K562 (cell line): ENCODE data around the gene HAT1. TPM values are rescaled to one million over a fixed set of nuclear protein-coding genes. Genes with fewer than 3 reads are reported as not detected.
"Not testable (repeated sequence)": the region's sequence is repeated elsewhere in the genome, so short reads cannot be mapped to it uniquely, and the experiment has no call there.

Source experiments
- ATAC-seq: fragments of 200-7000 bp; cut with Tn5 transposase; 3 replicates; pipeline ENCODE4 v1.9.1; 2020; ENCODE audit warnings: moderate library complexity
- BruUV-seq: library from RNA; stranded (reverse); fragments of 400-500 nt; replicated peaks from 2 replicates; lab custom pipeline; 2021; lab: Mats Ljungman, UMichigan
- CTCF ChIA-PET: fragments of 300-600 bp; formaldehyde crosslinking; extraction: SDS; loops from one replicate; lab custom pipeline; 2021; ENCODE audit warnings: low intra/inter-chr PET ratio; lab: Yijun Ruan, JAX
- POLR2A ChIA-PET: fragments of 300-600, 350-650 bp; sonication (Branson Sonifier 250); formaldehyde crosslinking; extraction: SDS; loops from one replicate; lab custom pipeline; 2021; ENCODE audit warnings: antibody characterized with exemption, inconsistent platforms; lab: Yijun Ruan, JAX
- DNase-seq, 4 experiments: peaks; one replicate each; pipeline versions ENCODE4 v3.0.0 to v3.0.0-alpha.2; 2011 to 2018; ENCODE audit warnings: low spot score in 3 of 4, mixed read lengths in 3 of 4; ENCODE audit errors: extremely low read depth in 1 of 4
- FAIRE-seq: peaks from 2 replicates; lab custom pipeline; 2011; peaks lifted over from hg19 to GRCh38; lab: Jason Lieb, UNC
- H2AFZ ChIP-seq: 2 replicates; pipeline ENCODE4 v1.6.0; 2011; ENCODE audit warnings: low read depth, low read length, control low read depth, inconsistent platforms
- H3K27ac ChIP-seq: fragments of 200-600 bp; 3 replicates; pipeline ENCODE4 v1.8.0; 2011; ENCODE audit warnings: low read depth, mild to moderate bottlenecking, control low read depth, inconsistent platforms, low read length, moderate library complexity, mixed read lengths; ENCODE audit errors: extremely low read depth
- H3K27me3 ChIP-seq, 2 experiments: fragments of 300-600 bp in 1 of 2; 2 replicates in 1 of 2; 3 replicates in 1 of 2; pipeline versions ENCODE4 v1.6.0 to v1.8.0; 2011; ENCODE audit warnings: inconsistent platforms in 2 of 2, low read length in 2 of 2, mild to moderate bottlenecking in 1 of 2, mixed read lengths in 1 of 2, moderate library complexity in 1 of 2; ENCODE audit not compliant: control insufficient read depth in 2 of 2, insufficient read depth in 2 of 2
- H3K36me3 ChIP-seq: fragments of 300-600 bp; 3 replicates; pipeline ENCODE4 v1.8.0; 2011; ENCODE audit warnings: mild to moderate bottlenecking, low read length, inconsistent platforms; ENCODE audit not compliant: control insufficient read depth, insufficient read depth
- H3K4me1 ChIP-seq, 2 experiments: fragments of 200-600 bp in 1 of 2; replicated peaks in 1 of 2; 2 replicates in 1 of 2; 3 replicates in 1 of 2; pipeline versions ENCODE4 v1.5.1 to v1.8.0; 2011; ENCODE audit warnings: inconsistent platforms in 2 of 2, low read length in 2 of 2, mild to moderate bottlenecking in 1 of 2, mixed read lengths in 1 of 2, moderate library complexity in 1 of 2; ENCODE audit not compliant: control insufficient read depth in 2 of 2, insufficient read depth in 2 of 2
- H3K4me2 ChIP-seq: 2 replicates; pipeline ENCODE4 v1.6.1; 2011; ENCODE audit warnings: low read length, control low read depth, inconsistent platforms, mixed read lengths; ENCODE audit not compliant: insufficient read depth
- H3K4me3 ChIP-seq: fragments of 200-600 bp; sonication (generic), shearing (Covaris generic); 2 replicates; pipeline ENCODE4 v1.5.1; 2016; ENCODE audit warnings: control low read depth, inconsistent platforms
- H3K79me2 ChIP-seq: fragments of 200-600 bp; 3 replicates; pipeline ENCODE4 v1.8.0; 2011; ENCODE audit warnings: low read length, inconsistent platforms; ENCODE audit not compliant: control insufficient read depth, insufficient read depth
- H3K9ac ChIP-seq, 2 experiments: 2 replicates each; pipeline versions ENCODE4 v1.6.0 to v1.6.1; 2011; ENCODE audit warnings: low read depth in 2 of 2, low read length in 2 of 2, control low read depth in 1 of 2, inconsistent platforms in 1 of 2, mild to moderate bottlenecking in 1 of 2, mixed read lengths in 1 of 2; ENCODE audit not compliant: insufficient read depth in 1 of 2
- H3K9me1 ChIP-seq: one replicate; pipeline ENCODE4 v1.6.0; 2011; ENCODE audit warnings: inconsistent platforms, mild to moderate bottlenecking, low read length, moderate library complexity; ENCODE audit not compliant: control insufficient read depth, insufficient read depth
- H3K9me3 ChIP-seq: replicated peaks from 2 replicates; pipeline ENCODE4 v1.5.1; 2011; ENCODE audit warnings: low read depth, low read length, inconsistent platforms; ENCODE audit not compliant: control insufficient read depth, insufficient read depth
- H4K20me1 ChIP-seq: replicated peaks from 2 replicates; pipeline ENCODE4 v1.6.1; 2011; ENCODE audit warnings: low read length, inconsistent platforms, mixed read lengths; ENCODE audit not compliant: control insufficient read depth, insufficient read depth
- BCOR ChIP-seq: fragments of 450-650 bp; IDR thresholded peaks from 2 replicates; pipeline ENCODE4 v1.6.1; 2016
- ELF4 ChIP-seq: fragments of 450-650 bp; formaldehyde crosslinking; IDR thresholded peaks from 2 replicates; pipeline ENCODE4 v1.4.0; 2022; ENCODE audit warnings: missing genetic modification characterization
- SIX5 ChIP-seq, 2 experiments: IDR thresholded peaks; 2 replicates each; pipeline ENCODE4 v1.6.1; 2011; ENCODE audit warnings: low read length in 2 of 2, borderline replicate concordance in 1 of 2, low read depth in 1 of 2, mild to moderate bottlenecking in 1 of 2, moderate library complexity in 1 of 2; ENCODE audit not compliant: insufficient read depth in 1 of 2
- ZNF121 ChIP-seq: sonication (generic); formaldehyde crosslinking; conservative IDR thresholded peaks from 2 replicates; pipeline ENCODE4 v1.8.0; 2022; ENCODE audit warnings: missing genetic modification reagents
- WGBS: fragments of 100-300 bp; shearing (Covaris generic); methylation state at CpG from one replicate; pipeline ENCODE4 v1.1.6; 2016; ENCODE audit warnings: low coverage, mixed read lengths; ENCODE audit not compliant: insufficient coverage; ENCODE audit errors: missing lambda C conversion rate; 5-methylcytosine and 5-hydroxymethylcytosine counted together
- in situ Hi-C: fragments of 300-500 bp; cut with MboI; formaldehyde crosslinking; loops from 4 replicates; pipeline ENCODE4 v1.15.0; 2018; ENCODE audit warnings: inconsistent platforms, mixed read lengths
- intact Hi-C: fragments of 100-400 bp; cut with micrococcal nuclease; formaldehyde crosslinking; loops from 2 replicates; pipeline ENCODE4 v1.14.2; 2022
- polyA plus RNA-seq, 8 experiments: library from polyadenylated mRNA; depleted of rRNA in 4 of 8; stranded (reverse) in 5 of 8; unstranded in 3 of 8; fragments of >200 nt; fragmentation: Nextera tagmentation in 2 of 8; fragmentation: Illumina TruSeq in 1 of 8; extraction: Ambion mirVana in 2 of 8; extraction: Trizol in 1 of 8; gene quantifications; 2 replicates each; pipeline versions ENCODE4 v1.2.1 to v1.2.3, GENCODE V29; 2011 to 2014; ENCODE audit warnings: inconsistent platforms in 1 of 8, missing spikeins in 1 of 8
- total RNA-seq, 7 experiments: library from RNA; depleted of rRNA in 6 of 7; stranded (reverse); fragments of >200 nt in 6 of 7; fragmentation: Illumina TruSeq in 2 of 7; extraction: Trizol in 2 of 7; gene quantifications; 2 replicates each; pipeline versions ENCODE4 v1.2.1 to v1.2.3, GENCODE V29; 2011 to 2021; ENCODE audit warnings: low replicate concordance in 1 of 7

Gene HAT1
- total and polyA plus RNA-seq, 9 of the 15 experiments (the other 6 are each of a cell fraction or from before 2014, with no cell fraction given), result 125 to 384 (median 244) TPM

DNA sequence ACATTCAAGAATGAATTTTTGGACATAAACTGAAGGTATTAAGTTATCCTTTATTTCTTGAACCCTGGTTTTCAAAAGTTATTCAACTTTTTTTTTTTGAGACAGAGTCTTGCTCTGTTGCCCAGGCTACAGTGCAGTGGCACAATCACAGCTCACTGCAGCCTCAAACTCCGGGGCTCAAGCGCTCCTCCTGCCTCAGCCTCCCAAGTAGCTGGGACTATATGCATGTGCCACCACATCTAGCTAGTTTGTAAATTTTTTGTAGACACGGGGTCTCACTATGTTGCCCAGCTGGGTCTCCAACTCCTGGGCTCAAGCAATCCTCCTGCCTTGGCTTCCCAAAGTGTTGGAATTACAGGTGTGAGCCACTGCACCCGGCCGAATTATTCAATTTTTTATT, 74.8 kb downstream of the HAT1 start:
- FAIRE-seq, CTCF ChIA-PET, H3K9ac ChIP-seq, H3K9me1 ChIP-seq, POLR2A ChIA-PET, H3K27ac ChIP-seq, ATAC-seq, H3K36me3 ChIP-seq, H3K9me3 ChIP-seq, H3K4me3 ChIP-seq, H3K27me3 ChIP-seq, H4K20me1 ChIP-seq, H2AFZ ChIP-seq, BruUV-seq, DNase-seq, in situ Hi-C loops, H3K4me2 ChIP-seq: not testable (repeated sequence)
- intact Hi-C loops, result loop anchor here (10.0 kb wide), 1 partner anchor 292 kb away; no protein-coding TSS in a partner anchor
- TF ChIP-seq BCOR, result 0 out of 2 replicates have a peak, but pooled peaks have one; percentile 24
- peak; percentile 94 for TF ChIP-seq ZNF121
- 64% methylated on average over 5 of the region's 5 CpGs for WGBS
- Histone ChIP-seq H3K4me1 (peaks cover 6 to 13% of the 10 kb centered on the region in 2 experiments; a peak in 4 of 5 replicates), H3K79me2 (peaks cover 18% of the 10 kb centered on the region; the same call in 2 of the 3 replicates)

DNA sequence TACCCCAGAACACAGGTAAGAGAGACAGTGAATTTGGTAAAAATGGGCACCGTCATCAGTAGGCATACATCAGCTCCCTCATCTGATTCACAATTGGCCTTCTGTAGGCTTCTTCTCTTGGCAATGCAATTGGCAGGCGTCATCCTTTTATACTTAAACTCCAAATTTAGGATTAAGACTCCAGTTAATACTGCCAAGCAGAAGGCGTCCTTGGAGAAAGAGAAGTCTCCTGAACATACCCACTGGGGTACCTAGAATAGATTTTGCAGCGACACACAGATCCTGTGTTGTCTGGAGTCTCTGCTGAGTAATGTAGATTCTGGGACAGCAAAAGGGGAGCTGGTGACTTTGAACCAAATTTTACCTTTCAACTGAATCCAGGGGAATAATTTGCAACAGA, 76.9 kb downstream of the HAT1 start:
- peak overlapping the region; percentile 99 for H2AFZ ChIP-seq
- H3K4me1 ChIP-seq, result peaks cover 6 to 13% of the 10 kb centered on the region in 2 experiments; a peak in 4 of 5 replicates
- no TSS peak for BruUV-seq
- intact Hi-C loops (loop anchor here (1.0 to 10.0 kb wide), 2 partner anchors 47 to 294 kb away; no protein-coding TSS in a partner anchor), in situ Hi-C loops (no loop called here)
- no peaks in the 10 kb centered on the region for H3K9me1 ChIP-seq
- no peaks in the 10 kb centered on the region for H3K36me3 ChIP-seq
- peak in 1 of 4 experiments; percentile 30 for DNase-seq
- TF ChIP-seq SIX5 (IDR thresholded peaks at IDR 0.05; ENCODE audit: borderline replicate concordance in 1 of 2, insufficient read depth in 1 of 2, low read depth in 1 of 2, low read length in 2 of 2) (0 out of 4 replicates have a peak, but pooled peaks of 1 of the 2 experiments have one; percentile 11), ELF4 (no peak)
- WGBS, result 14% methylated on average over 4 of the region's 4 CpGs
- peaks cover 18% of the 10 kb centered on the region; the same call in 2 of the 3 replicates for H3K79me2 ChIP-seq
- no peaks in the 10 kb centered on the region for H3K27me3 ChIP-seq
- H3K4me2 ChIP-seq, result peak overlapping the region; percentile 99
- no peak for FAIRE-seq
- CTCF ChIA-PET, result no interaction called here
- peak overlapping the region; percentile 93 for H3K27ac ChIP-seq
- H4K20me1 ChIP-seq, result no peaks in the 10 kb centered on the region
- H3K4me3 ChIP-seq, result peak overlapping the region; percentile 56
- peak overlapping the region; percentile 92 to 96; a peak in 3 of 4 replicates for H3K9ac ChIP-seq
- no peaks in the 10 kb centered on the region for H3K9me3 ChIP-seq
- ATAC-seq, result peak; percentile 21
- POLR2A ChIA-PET, result interaction anchor here (1.3 kb wide), 1 partner anchor 8 kb away, joined by 6 read pairs; no protein-coding TSS in a partner anchor
